SK-N-MC (cell line): ENCODE data around the gene MINK1.

ENCODE experiments used
- EZH2 ChIP-seq: fragments of 200-600 bp; sonication (generic); IDR thresholded peaks from one replicate; pipeline ENCODE4 v1.6.1; 2017; ENCODE audit warnings: antibody characterized with exemption
- POLR2AphosphoS5 ChIP-seq: IDR thresholded peaks from 2 replicates; pipeline ENCODE4 v1.6.1; 2012; ENCODE audit warnings: mild to moderate bottlenecking, low read depth, low read length, borderline replicate concordance

GRCh38 chr17:4879601-4880000 is 46.5 kb downstream of the MINK1 start:
- TF ChIP-seq EZH2 (no peak), POLR2AphosphoS5 (no peak)
